ENCODE measurements around the gene SCP2. TPM values are rescaled to one million over a fixed set of nuclear protein-coding genes. Genes with fewer than 3 reads are reported as not detected.
A peak's percentile ranks its signal among the peaks of the same experiment; 100 is the strongest.

The SCP2 gene
- total RNA-seq, 1 donor from 2014 or later, result 26.3 TPM

- DNase-seq (ENCODE audit: low spot score in 2 of 2), result no peak
- H3K9me3 ChIP-seq, result no peaks in the 10 kb centered on the region
- no peak overlapping the region for H3K4me3 ChIP-seq
- intact Hi-C loops (cut with DNase I), result no loop called here
- TF ChIP-seq CTCF (IDR thresholded peaks at IDR 0.05), result no peak
- H3K27ac ChIP-seq, result no peak overlapping the region
- no peaks in the 10 kb centered on the region for H3K4me1 ChIP-seq
- no peaks in the 10 kb centered on the region for H3K36me3 ChIP-seq
- no peaks in the 10 kb centered on the region for H3K27me3 ChIP-seq
Observed at GRCh38 chr1:53071915-53072314, 144.8 kb downstream of the SCP2 start.

DNA sequence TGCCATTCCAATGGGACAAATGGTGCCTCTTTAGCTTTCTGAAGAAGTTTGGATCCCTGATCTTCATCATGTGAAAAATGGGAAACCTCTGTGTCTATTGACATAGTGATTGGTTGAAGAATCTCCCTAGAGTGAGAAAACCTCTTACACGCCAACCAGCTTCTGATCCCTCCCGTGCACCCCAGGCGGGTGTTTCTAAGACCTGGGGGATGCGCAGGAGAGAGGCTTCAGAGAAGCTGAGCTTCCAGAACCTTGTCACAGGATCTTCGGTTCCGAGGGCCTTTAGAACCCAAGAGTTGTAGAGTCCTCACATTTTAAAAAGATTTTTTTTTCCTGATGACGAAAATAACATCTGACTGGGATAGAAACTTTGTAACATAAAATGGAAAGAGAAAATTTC lies 146.2 kb downstream of the SCP2 start:
- H3K27me3 ChIP-seq, result no peaks in the 10 kb centered on the region
- DNase-seq (ENCODE audit: low spot score in 2 of 2), result peak in 1 of 2 donors; percentile 41
- no peak overlapping the region for H3K4me3 ChIP-seq
- H3K4me1 ChIP-seq, result no peaks in the 10 kb centered on the region
- H3K9me3 ChIP-seq, result no peaks in the 10 kb centered on the region
- H3K36me3 ChIP-seq, result no peaks in the 10 kb centered on the region
- no peak for TF ChIP-seq CTCF (IDR thresholded peaks at IDR 0.05)
- no peak overlapping the region for H3K27ac ChIP-seq
- intact Hi-C loops (cut with DNase I), result no loop called here

- peaks cover 0 to 2% of the 10 kb centered on the region in 2 donors for H3K36me3 ChIP-seq
- H3K27ac ChIP-seq, result peak overlapping the region in 1 of 2 donors; percentile 2
- no peak overlapping the region for H3K4me3 ChIP-seq
- no peak for TF ChIP-seq CTCF (IDR thresholded peaks at IDR 0.05)
- no peaks in the 10 kb centered on the region for H3K4me1 ChIP-seq
- no peaks in the 10 kb centered on the region for H3K27me3 ChIP-seq
- DNase-seq (ENCODE audit: low spot score in 2 of 2), result peak; percentile 8 to 62
- intact Hi-C loops (cut with DNase I), result no loop called here
- H3K9me3 ChIP-seq, result no peaks in the 10 kb centered on the region
Observed at GRCh38 chr1:53073868-53074311, 146.8 kb downstream of the SCP2 start.

DNA sequence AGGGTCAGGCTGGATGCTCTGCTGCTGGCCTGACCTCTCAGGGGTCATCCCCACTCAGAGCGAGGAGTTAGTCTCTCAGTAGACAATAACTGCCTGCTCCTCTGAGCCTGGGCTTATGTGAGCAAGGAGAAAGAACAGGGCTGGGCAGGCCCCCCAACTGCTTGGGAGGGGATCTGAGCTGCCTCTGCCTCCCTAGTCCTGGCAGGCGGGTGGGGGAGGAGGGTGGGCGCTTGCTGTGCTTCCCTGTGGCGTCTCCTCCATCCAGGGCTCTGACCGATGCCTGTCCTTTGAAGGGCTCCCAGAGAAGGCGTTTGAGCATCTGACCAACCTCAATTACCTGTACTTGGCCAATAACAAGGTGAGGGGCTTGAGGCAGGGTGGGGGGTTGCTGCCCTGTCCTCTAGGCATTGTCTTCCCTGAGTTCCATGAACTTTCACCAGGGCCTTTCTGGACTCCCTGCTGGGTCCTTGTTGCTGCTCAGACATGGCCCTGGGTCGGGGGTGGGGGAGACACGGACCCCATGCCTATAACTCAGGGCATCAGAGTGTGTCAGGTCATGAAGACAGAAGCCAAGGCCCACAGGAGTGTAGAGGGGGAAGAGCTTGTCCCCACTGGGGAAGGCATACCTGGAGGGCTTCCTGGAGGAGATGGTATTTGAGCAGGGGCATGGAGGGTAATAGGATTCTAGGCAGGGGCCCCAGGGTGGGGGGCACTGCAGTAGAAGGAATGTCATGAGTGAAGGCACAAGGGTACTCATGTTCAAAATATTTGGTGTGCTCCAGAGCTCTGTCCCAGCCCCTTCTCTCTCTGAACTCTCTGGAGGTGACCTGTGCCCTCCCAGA lies 147.5 kb downstream of the SCP2 start:
- Histone ChIP-seq H3K36me3 (peaks cover 0 to 3% of the 10 kb centered on the region in 2 donors), H3K4me3 (no peak overlapping the region), H3K4me1 (no peaks in the 10 kb centered on the region), H3K9me3 (no peaks in the 10 kb centered on the region), H3K27ac (peak overlapping the region in 1 of 2 donors; percentile 2), H3K27me3 (no peaks in the 10 kb centered on the region)
- no peak for TF ChIP-seq CTCF (IDR thresholded peaks at IDR 0.05)
- DNase-seq (ENCODE audit: low spot score in 2 of 2), result peak in 1 of 2 donors; percentile 53
- intact Hi-C loops (cut with DNase I), result no loop called here

DNA sequence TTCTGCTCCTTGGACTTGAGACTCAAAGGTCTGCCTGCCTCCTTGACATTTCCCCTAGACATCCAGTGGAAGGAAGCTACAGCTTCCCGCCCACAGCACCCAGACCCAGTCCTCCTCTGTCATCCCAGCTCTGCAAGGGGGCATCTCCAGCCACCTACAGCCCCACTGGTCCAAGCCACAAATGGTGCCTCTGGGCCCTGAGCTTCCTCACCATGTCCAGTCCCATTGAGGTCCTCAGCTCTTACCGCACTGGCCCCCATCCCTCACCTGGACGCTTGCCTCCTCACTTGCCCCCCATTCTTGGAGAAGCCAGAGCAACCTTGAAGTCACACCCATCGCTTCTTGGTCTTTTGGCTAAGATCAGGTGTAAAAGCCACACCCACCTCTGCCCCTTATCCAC lies 148.1 kb downstream of the SCP2 start:
- Histone ChIP-seq H3K27ac (no peak overlapping the region), H3K4me3 (no peak overlapping the region), H3K27me3 (no peaks in the 10 kb centered on the region), H3K36me3 (peaks cover 0 to 3% of the 10 kb centered on the region in 2 donors), H3K4me1 (no peaks in the 10 kb centered on the region), H3K9me3 (no peaks in the 10 kb centered on the region)
- intact Hi-C loops (cut with DNase I), result no loop called here
- DNase-seq (ENCODE audit: low spot score in 2 of 2), result peak in 1 of 2 donors; percentile 39
- TF ChIP-seq CTCF (IDR thresholded peaks at IDR 0.05), result no peak
